ENCODE data around the gene PRKCA.
A peak's percentile ranks its signal among the peaks of the same experiment; 100 is the strongest.

PRKCA gene

GRCh38 chr17:66416207-66416940 lies 114.0 kb downstream of the PRKCA start:
- DNase-seq, result peak in 1 of 2 experiments; percentile 15

DNA sequence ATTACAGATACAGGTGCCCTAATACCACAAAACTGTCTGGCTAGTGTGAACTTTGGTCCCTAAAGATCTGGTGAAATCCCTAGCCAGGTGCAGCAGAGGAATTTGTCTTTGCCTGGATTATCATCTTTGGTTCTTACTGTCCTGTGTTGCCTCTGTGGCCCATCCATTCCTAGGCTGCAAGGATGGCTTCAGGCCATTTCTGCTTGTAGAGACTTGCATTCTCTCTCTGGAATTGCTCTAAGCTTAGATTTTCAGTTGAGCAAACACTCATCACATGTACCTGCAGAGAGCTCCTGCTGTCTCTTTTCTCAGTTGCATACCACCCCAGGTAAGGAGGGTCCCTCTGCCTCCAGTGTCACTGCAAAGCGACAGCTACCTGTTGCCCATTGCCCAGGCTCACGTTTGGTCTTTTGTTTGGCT lies 114.9 kb downstream of the PRKCA start:
- DNase-seq, result no peak

DNA sequence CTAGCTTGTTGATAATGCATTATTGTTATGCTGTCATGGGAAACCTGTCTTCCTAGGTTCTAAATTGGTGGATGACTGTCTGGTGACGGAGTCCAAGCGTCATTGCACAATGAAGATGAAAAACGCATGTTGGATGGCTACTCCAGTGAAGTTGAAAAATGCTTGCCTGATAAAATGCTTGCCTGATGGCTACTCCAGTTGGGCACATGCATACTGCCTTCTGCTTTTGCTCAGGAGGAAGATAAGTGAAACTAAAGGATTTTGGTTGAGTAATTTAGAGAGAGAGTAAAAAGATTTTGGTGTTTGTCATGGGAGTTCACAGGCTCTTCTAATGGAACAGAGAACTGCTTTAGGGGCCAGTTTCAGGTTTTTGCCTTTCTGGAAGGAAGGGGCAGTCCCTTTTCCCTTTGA lies 118.6 kb downstream of the PRKCA start:
- no peak for DNase-seq

- DNase-seq, result no peak
Observed at GRCh38 chr17:66422186-66422585, 119.8 kb downstream of the PRKCA start.

DNA sequence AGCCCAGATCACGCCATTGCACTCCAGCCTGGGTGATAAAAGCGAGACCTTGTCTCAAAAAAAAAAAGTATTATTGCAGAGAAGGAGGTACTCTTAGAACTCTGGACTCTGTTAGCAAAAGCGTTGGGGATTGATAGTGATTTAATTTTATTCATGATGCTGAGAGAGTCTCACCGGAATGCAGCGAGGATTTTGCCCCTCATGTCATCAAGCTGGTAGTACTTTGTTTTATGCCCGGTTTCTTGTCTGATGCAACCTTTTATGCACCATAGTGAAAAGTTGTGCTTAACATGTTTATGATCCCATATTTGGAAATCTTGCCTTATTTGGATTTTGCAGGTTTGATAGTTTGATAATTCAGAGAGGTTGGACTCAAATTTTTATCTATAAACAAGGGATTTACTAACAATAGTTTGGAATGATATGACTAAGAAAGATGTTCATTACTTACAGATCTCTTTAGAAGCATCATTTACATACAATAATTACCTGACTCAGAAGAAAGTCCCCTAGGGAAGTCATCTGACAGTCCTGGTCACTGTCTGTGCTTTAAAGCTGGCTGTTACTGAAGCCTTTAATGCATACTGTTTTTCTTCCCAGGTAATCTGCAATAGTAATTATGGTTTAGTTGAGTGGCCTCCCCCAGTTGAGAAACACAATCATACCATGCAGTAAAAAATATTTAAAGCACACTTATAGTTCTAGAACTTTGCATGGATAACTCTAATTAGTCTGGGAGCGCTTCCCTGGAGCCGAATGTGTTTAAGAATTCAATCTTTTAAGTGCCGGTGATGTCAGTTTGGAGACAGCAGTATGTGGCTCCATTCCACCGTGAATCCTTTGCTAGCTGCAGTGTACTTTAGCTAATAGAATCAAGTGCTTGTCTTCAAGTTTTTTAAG lies 120.9 kb downstream of the PRKCA start:
- no peak for DNase-seq

DNA sequence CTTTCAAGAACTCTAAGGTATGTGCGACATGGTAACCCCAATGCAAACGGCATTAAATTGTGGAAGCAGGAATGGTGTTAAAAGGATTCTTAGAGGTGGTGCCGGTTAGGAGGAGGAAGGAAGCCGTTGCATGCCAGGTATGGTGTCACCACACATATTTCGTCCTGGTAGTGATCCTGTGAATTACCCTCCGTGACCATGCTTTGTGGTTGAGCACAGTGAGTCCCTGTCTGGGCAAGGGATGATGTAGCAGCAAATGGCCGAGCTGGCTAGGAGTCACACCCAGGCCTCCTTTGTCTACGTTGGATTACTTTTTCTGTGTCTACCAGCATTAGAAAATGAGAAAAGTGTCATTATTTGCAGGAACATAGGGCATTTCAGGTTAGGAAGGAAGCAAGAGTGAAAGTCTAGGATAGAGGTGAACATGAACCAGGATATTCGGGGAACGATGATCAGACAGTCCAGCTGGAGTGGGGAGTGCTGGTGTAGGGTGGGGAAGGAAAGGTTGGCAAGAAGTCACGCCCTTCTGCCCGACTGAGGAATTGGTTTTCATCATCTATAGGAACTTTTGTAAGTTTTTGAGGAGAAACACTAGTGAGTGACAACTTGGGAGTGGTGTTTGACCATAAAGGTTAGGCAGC lies 123.5 kb downstream of the PRKCA start:
- DNase-seq, result no peak

DNA sequence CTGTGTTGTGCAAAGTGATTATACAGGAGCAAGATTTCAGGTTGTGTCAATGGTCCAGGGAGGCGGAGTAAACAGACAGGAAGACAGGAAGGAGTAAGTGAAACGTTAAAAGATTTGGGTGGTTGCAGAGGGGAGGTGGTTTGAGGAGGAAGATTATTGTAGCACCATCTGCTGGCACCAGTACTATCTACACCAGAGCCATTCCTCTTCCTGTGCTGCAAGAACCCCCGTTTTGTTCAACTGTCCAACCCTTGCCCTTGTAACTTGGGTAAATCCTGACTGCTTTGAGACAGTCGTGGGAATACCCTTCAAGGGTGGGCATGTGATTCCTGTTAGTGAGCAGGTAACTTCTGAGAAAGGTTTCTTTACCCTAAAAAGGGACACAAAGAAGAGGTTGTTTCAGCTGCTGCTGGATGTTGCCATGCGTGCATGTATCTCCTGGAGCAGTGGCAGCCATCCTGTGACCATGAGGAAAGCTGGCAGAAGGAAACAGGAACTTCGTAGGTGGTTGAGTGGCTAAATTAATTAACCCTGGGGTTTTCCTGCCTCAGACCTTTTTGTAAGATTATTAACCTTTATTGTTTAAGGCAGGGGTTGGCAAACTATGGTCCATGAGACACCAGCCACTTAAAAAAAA lies 124.1 kb downstream of the PRKCA start:
- peak; percentile 93 to 96 for DNase-seq

DNA sequence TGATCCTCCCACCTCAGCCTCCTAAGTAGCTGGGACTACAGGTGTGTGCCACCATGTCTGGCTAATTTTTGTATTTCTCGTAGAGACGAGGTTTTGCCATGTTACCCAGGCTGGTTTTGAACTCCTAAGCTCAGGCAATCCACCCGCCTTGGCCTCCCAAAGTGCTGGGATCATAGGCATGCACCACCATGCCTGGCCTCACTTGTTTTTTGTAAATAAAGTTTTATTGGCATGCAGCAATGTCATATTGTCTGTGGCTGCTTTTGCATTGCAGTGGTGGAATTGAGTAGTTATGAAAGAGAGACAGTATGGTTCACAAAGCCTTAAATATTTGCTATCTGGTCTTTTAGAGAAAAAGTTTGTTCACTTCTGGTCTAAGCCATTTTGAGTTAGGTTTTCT lies 124.7 kb downstream of the PRKCA start:
- no peak for DNase-seq

- DNase-seq, result no peak
Observed at GRCh38 chr17:66429680-66430079, 127.3 kb downstream of the PRKCA start.

- no peak for DNase-seq
Observed at GRCh38 chr17:66430846-66431795, 128.7 kb downstream of the PRKCA start.

DNA sequence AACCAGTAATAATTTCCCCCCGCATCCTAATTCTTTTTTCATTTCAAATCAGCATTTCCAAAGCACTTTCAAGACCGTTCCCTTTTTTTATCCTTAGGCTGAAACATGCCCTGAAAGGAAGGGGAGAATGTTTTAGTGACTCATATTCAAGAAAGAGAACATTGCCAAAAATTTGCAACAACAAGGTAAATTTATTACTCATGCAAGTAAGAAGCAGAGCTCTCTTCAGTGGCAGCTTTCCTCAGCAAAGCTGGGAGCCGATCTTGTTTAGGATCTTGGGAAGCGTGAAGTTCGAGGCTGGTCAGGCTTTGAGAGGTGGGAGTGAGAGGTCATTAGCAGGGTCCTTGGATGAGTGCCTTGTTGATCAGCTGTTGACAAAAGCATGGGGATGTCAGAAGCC lies 129.5 kb downstream of the PRKCA start:
- DNase-seq, result no peak

GRCh38 chr17:66432411-66432957 lies 130.1 kb downstream of the PRKCA start:
- DNase-seq, result no peak

DNA sequence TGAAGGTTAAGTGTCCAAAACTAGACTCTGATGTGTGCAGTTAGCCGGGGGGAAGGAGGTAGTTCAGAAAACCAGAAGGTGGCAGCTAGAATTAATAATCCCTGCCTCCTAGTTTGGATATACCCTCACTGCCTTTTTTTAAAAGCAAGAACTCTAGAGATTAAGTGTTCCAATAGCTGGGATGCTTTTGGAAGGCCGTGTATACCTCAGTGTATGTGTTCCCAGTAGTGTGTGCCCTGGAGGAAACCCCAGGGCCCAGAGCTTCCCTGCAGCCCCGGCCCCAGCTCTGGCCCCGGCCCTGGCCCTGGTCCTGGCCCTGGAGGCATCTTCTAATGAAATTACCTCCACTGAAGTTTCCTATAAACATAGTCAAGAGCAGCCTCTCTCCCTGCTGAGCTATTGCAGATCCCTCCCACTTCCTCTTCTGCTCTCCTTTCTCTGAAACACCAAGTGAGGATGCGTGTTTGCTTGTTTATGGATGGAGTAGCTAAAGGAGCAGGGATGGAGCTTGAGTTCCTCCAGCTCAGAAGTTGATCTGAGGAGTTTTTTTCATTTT lies 130.7 kb downstream of the PRKCA start:
- DNase-seq, result peak; percentile 59 to 65

DNA sequence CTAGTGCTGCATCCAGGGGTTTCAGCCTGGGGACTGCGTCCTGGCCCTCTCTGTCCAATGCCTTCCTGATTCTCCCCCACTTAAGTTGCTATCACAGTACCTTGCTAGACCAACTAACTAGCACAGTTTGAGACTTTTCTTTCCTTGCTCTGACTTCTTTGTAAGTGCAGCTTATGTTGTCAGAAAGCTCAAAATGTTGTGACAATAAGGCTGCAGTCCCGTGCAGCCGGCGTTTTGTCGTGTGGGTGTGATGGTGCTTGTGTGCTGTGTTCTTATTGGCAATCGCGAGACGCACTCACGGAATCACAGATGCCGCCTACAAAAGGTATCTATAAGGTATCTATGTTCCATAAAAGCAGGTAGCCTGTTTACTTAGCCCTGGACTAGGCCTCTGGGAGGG lies 132.8 kb downstream of the PRKCA start:
- DNase-seq, result no peak

DNA sequence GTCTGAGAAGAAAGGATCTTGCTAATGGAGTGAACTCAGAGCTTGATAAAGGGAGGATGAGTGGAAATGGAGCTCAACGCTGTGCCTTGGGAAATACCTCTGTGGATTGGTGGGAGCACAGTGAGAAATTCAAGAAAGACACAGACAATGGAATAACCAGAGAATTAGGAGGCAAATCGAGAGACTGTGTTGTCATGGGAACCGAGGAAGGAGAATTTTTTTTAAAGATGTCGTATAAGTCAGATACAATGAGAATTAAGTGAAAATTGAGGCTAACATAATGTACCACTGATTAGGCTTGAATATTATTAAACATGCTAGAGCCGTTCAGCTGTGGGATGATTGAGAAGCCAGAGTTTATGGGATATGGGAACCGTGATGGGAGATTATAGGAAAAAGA lies 134.2 kb downstream of the PRKCA start:
- no peak for DNase-seq

DNA sequence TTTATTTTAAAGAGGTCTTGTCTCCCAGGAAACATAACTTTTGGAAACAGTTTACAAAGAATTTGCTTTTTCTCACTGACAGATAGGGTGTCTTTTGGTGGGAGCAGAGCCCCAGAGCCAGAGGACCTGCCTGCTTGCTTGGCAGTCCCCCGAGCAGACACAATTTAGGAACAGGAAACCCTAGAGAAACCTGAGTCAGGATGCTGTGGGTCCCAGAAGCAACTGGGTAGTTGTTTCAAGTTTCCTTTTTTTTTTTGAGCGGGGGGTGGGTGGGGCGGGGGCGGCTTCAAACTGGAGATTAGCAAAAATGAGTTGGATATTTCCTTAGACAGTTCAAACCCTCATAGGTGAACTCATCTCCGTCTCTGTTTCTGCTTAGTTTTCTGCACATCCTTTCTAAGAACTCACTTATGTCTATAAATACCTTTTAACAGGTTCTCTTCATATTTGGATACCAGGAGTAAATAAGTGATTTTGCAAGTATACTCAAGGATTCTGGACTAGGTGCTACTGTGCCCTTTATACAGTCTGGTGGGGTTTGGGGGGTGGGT lies 135.1 kb downstream of the PRKCA start:
- DNase-seq, result peak; percentile 43 to 55

GRCh38 chr17:66438101-66438500 lies 135.7 kb downstream of the PRKCA start:
- DNase-seq, result no peak

GRCh38 chr17:66441101-66441661 lies 138.8 kb downstream of the PRKCA start:
- DNase-seq, result peak; percentile 84 to 85

- no peak for DNase-seq
Observed at GRCh38 chr17:66443166-66443565, 140.8 kb downstream of the PRKCA start.

GRCh38 chr17:66443606-66444005 lies 141.2 kb downstream of the PRKCA start:
- DNase-seq, result no peak

GRCh38 chr17:66444031-66444430 lies 141.6 kb downstream of the PRKCA start:
- no peak for DNase-seq

Measured in Kasumi-1 (cell line).